Amygdala (tissue), 56 donors: Measurements from ENCODE around the gene NABP1.

Source experiments
- DNase-seq, 56 donors: peaks; one replicate each; lab custom pipeline; 2025; lab: John Stamatoyannopoulos, UW

NABP1 gene

GRCh38 chr2:191646163-191646902 lies 31.6 kb upstream of the NABP1 start:
- DNase-seq = no peak

DNA sequence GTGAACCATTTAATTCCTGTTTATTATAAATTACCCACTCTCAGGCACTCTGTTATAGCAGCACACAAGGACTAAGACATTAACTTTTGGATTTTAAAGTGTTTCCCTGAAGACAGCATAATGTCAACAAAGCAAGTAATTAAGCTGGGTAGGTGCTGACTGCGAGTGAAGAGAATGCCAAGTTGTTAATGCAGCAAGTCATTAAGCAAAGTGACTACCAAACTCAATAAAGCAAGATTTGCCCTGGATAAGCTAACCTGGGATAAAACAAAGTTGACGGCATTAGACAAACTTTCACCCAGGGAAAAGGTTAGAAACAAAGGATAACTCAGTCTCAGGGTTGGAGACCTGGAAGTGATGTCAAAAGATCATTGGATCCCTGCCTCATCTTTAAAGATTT lies 28.4 kb upstream of the NABP1 start:
- DNase-seq = no peak

- no peak for DNase-seq
Observed at GRCh38 chr2:191650896-191651773, 26.8 kb upstream of the NABP1 start.

- DNase-seq = no peak
Observed at GRCh38 chr2:191653667-191654391, 24.1 kb upstream of the NABP1 start.

GRCh38 chr2:191656391-191656790 lies 21.5 kb upstream of the NABP1 start:
- DNase-seq = no peak

GRCh38 chr2:191656792-191657191 lies 21.1 kb upstream of the NABP1 start:
- DNase-seq = no peak

GRCh38 chr2:191657977-191658376 lies 20.0 kb upstream of the NABP1 start:
- no peak for DNase-seq

DNA sequence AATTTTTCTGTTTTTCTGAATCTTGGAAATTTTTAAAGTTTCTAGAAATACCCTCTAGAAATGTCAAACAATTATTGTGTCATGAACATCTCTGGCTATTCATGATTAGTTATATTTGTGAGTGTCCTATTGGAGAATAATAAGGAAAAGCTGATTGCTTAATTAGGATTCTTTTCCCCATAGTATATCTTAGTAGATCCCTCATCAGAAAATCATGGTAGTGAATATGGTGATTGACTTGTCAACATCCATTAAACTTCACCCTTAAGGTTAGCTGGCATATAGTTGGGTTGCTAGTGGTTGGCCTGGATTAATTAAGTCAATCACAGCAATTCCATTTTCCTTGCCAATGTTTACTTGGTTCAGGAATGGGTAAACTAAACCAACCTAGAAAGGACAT lies 18.7 kb upstream of the NABP1 start:
- DNase-seq = no peak

DNA sequence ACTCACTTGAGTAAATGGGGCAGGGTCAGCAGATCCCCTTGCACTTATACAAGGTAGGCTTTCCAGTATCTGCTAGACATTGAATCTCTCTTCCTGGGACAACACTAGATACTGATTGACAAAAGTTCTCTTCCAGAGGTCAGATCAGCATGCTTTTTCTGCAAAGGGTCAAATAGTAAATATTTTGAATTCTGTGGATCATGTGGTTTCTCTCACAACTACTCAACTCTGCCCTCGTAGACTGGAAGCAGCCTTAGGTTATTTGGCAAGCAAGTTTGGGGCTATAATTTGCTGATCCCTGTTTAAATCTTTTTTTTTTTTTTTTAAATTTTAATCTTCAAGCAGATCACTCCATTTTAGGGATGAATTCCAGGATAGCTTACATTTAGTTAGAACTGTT lies 17.4 kb upstream of the NABP1 start:
- no peak for DNase-seq

DNA sequence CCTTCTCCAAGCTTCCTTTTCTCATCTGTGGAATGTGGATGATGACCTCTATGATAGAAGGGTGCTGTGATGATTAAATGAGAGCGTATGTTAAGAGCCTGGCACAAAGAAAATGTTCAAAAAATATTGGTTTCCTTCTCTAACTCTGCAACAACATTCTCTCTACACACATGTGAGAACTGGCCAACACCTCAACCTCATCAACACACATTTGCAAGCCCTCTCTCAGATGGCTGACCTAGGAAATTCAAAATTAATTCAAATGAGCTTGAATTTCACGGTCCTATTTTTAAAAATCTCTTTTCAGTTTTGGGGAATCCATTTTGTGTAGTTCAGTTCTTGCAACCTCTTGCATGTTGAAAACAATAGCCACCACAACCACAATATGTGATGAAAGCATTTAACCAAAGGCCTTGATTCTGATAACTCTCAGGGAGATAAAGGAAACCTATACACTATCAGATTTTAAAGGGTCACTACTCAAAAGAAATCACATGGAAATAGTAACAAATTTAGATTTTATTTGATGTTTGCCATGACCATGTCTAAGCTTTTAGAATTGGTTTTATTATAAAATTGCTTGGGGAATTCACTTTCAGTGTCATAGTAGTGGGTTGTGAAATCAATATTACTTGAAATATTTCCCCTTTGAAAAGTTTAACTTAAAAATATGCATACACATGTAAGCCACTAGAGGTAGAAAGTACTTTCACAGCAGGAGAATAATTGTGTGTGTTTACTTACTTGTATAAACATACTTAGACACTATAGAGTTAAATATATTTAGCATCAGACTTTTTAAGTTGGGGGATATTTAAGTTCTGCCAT lies 16.6 kb upstream of the NABP1 start:
- no peak for DNase-seq

- no peak for DNase-seq
Observed at GRCh38 chr2:191664823-191665677, 12.9 kb upstream of the NABP1 start.

DNA sequence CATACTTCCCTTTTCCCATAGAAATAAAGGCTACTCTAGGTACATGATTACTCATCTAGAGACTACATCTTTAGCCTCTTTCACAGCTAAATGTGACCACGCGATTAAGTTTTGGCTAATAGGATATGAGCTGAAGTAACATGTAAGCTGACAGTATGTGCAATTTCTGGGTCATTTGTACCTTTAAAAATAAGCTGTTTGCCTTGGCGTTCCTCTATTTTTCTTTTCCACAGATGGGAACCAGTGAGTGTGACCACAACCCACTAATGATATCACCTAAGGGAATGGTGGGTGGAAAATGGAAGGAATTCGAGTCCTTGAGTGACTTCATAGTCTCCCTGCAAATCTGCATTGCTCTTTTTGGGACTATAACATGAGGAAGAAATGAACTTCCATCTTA lies 11.7 kb upstream of the NABP1 start:
- no peak for DNase-seq

- no peak for DNase-seq
Observed at GRCh38 chr2:191666732-191667131, 11.2 kb upstream of the NABP1 start.

DNA sequence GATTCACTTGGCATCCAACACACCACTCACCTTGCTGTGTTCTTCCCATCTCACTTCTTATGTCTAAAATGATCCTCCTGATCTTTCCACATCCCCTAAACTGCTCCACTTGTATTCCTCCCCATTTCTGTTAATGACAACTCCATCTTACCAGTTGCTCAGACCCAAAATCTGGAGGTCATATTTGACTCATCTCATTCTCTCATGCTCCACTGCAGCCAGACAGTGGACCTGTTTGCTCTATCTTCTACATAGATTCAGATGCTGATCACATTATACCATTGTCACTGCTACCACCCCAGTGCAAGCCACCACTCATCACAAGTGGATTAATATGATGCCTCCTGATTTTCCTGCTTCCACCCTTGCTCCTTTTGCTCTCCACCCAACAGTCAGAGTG lies 7.9 kb upstream of the NABP1 start:
- no peak for DNase-seq

DNA sequence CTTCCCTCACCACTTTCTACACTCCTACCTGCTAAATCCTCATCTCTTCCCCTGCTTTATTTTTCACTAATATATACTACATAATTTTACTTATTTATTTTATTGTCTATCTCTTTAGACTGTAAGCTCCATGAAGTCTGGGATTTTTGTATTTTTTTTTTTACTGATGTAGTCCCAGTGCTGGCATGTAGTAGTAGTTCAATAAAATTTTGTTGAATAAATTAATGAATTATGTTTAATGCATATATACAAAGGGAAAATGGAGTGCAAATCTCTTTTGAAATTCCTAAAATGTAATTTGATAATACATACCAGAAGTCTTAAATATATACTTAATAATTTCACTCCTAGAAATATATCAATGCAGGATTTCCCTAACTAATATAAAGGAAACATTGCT lies 7.1 kb upstream of the NABP1 start:
- DNase-seq = no peak

GRCh38 chr2:191675807-191676721 lies 1.9 kb upstream of the NABP1 start:
- DNase-seq = peak in 4 of 56 donors; percentile 1 to 24 (median 10)

DNA sequence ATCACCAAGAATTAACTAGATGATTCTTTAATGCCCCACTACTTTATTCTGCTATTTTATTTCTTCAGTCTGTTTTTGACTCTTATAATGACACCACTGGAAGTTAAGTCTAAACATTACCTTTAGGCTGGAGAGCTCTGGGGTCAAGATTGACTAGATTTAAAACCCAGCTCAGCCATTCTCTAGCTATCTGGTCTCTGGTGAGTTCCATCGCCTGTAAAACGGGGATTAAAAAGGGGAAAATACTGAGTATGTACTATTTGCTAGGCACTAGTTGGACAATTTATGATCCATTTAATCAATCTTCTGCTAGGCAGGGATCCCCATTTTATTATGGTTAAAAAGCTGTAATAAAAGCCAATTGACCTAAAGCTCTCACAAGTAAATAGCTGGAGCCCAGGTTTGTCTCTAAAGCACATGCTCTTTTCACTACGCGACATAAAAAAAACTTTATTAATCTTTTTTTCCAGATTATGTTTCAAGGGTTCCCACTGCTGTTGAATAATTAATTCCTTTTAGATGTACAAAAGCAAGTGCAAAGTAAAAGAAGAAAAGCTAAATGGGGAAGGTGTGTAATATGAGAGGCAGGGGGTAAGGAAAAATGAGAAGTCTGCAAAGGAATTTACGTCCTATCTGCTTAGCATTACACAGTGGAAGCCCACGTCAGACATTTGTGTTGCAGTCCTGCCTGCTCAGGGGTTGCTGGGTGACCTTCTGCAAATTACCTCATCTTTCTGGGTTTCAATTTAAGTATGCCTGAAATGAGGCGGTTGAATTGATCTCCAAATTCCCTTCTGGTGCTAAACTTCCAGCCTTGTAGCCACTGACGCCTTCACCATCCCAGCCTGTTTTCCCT lies 918 bp upstream of the NABP1 start:
- DNase-seq = no peak
